Embryonic facial prominence (tissue), 1 donor: ENCODE results near the gene C4orf50.
A peak's percentile ranks its signal among the peaks of the same experiment; 100 is the strongest.
"Not testable (repeated sequence)": the region's sequence is repeated elsewhere in the genome, so short reads cannot be mapped to it uniquely, and the experiment has no call there.

Experiments
- DNase-seq: peaks from one replicate; pipeline ENCODE4 v3.0.0-alpha.2; 2016; ENCODE audit errors: extremely low spot score

C4orf50 gene

GRCh38 chr4:6017030-6017429 lies 1.2 kb downstream of the C4orf50 start:
- DNase-seq, result no peak

GRCh38 chr4:6013564-6013963 lies 4.7 kb downstream of the C4orf50 start:
- no peak for DNase-seq

- DNase-seq, result no peak
These were observed 6.0 kb downstream of the C4orf50 start for GRCh38 chr4:6012200-6012599.

- DNase-seq, result no peak
These were observed 6.5 kb downstream of the C4orf50 start for GRCh38 chr4:6011686-6012085.

- no peak for DNase-seq
These were observed 7.0 kb downstream of the C4orf50 start for GRCh38 chr4:6011271-6011671.

- no peak for DNase-seq
These were observed 7.4 kb downstream of the C4orf50 start for GRCh38 chr4:6010789-6011188.

GRCh38 chr4:6009452-6009851 lies 8.8 kb downstream of the C4orf50 start:
- DNase-seq, result no peak

GRCh38 chr4:6008766-6009385 lies 9.4 kb downstream of the C4orf50 start:
- DNase-seq, result no peak

- DNase-seq, result no peak
These were observed 10.1 kb downstream of the C4orf50 start for GRCh38 chr4:6008092-6008551.

GRCh38 chr4:6005175-6005574 lies 13.1 kb downstream of the C4orf50 start:
- DNase-seq, result no peak

- not testable (repeated sequence) for DNase-seq
These were observed 14.7 kb downstream of the C4orf50 start for GRCh38 chr4:6003485-6003884.

GRCh38 chr4:6002926-6003325 lies 15.3 kb downstream of the C4orf50 start:
- no peak for DNase-seq

- no peak for DNase-seq
These were observed 15.8 kb downstream of the C4orf50 start for GRCh38 chr4:6002492-6002833.

- no peak for DNase-seq
These were observed 16.3 kb downstream of the C4orf50 start for GRCh38 chr4:6001680-6002491.

GRCh38 chr4:5999830-6000365 lies 18.3 kb downstream of the C4orf50 start:
- DNase-seq, result no peak

GRCh38 chr4:5999356-5999755 lies 18.9 kb downstream of the C4orf50 start:
- DNase-seq, result no peak

GRCh38 chr4:5998333-5998936 lies 19.8 kb downstream of the C4orf50 start:
- DNase-seq, result peak; percentile 46

- DNase-seq, result no peak
These were observed 21.6 kb downstream of the C4orf50 start for GRCh38 chr4:5996641-5997040.

GRCh38 chr4:5995901-5996623 lies 22.2 kb downstream of the C4orf50 start:
- DNase-seq, result no peak

GRCh38 chr4:5993876-5994811 lies 24.1 kb downstream of the C4orf50 start:
- DNase-seq, result no peak

- DNase-seq, result not testable (repeated sequence)
These were observed 24.9 kb downstream of the C4orf50 start for GRCh38 chr4:5993346-5993745.
